Thyroid gland (tissue), 4 donors: Measurements from ENCODE around the gene ADCY5.

Source experiments
- CTCF ChIP-seq, 6 experiments: fragments of 200-600 bp in 3 of 6; fragments of 450-650 bp in 3 of 6; sonication (generic) in 3 of 6; IDR thresholded peaks; one replicate each; pipeline ENCODE4 v1.5.1; 2016 to 2019; ENCODE audit warnings: antibody characterized with exemption in 6 of 6, mild to moderate bottlenecking in 2 of 6, inconsistent platforms in 1 of 6, moderate library complexity in 1 of 6
- POLR2A ChIP-seq, 2 donors: fragments of 450-650 bp; IDR thresholded peaks; one replicate each; pipeline ENCODE4 v1.6.1; 2017; ENCODE audit warnings: antibody characterized with exemption in 2 of 2, mild to moderate bottlenecking in 2 of 2, moderate library complexity in 1 of 2

GRCh38 chr3:123296261-123296660, 152.6 kb downstream of the ADCY5 start:
- no peak for TF ChIP-seq POLR2A (IDR thresholded peaks at IDR 0.05)
- no peak for TF ChIP-seq CTCF (IDR thresholded peaks at IDR 0.05)
